Measurements from ENCODE around the gene FOXP1. TPM values are rescaled to one million over a fixed set of nuclear protein-coding genes. Genes with fewer than 3 reads are reported as not detected.

The FOXP1 gene
- total and polyA plus RNA-seq, 2 donors from 2014 or later, result 6.7 to 87.2 TPM

- Histone ChIP-seq H3K4me3 (ENCODE audit: low read length in 3 of 3) (no peak overlapping the region), H3K9ac (ENCODE audit: low read length in 3 of 3) (no peak overlapping the region), H3K36me3 (ENCODE audit: control insufficient read depth in 2 of 3, insufficient read depth in 3 of 3, low read length in 3 of 3) (peaks cover 2 to 13% (median 6%) of the 10 kb centered on the region in 3 donors), H3K27ac (ENCODE audit: low read depth in 2 of 2, low read length in 2 of 2) (peak overlapping the region; percentile 18 to 84), H3K27me3 (ENCODE audit: control insufficient read depth, insufficient read depth, low read length) (no peaks in the 10 kb centered on the region), H3K4me1 (ENCODE audit: control insufficient read depth in 2 of 3, insufficient read depth in 2 of 3, low read depth in 1 of 3, low read length in 3 of 3) (peaks cover 4 to 27% (median 20%) of the 10 kb centered on the region in 3 donors), H3K9me3 (ENCODE audit: control insufficient read depth in 2 of 3, insufficient read depth in 1 of 3, low read length in 3 of 3) (no peaks in the 10 kb centered on the region)
- intact Hi-C loops (cut with DNase I), result no loop called here
- no peak for TF ChIP-seq CTCF (IDR thresholded peaks at IDR 0.05; ENCODE audit: borderline replicate concordance, extremely low read depth, insufficient read depth)
- FAIRE-seq (no peak), DNase-seq (no peak)
These were observed 602.2 kb downstream of the FOXP1 start for GRCh38 chr3:70981231-70981880.

- FAIRE-seq, result no peak
- no peak for TF ChIP-seq CTCF (IDR thresholded peaks at IDR 0.05; ENCODE audit: borderline replicate concordance, extremely low read depth, insufficient read depth)
These were observed 602.8 kb downstream of the FOXP1 start for GRCh38 chr3:70980646-70981170.

GRCh38 chr3:70979983-70980645, 603.4 kb downstream of the FOXP1 start:
- Histone ChIP-seq H3K36me3 (ENCODE audit: control insufficient read depth in 2 of 3, insufficient read depth in 3 of 3, low read length in 3 of 3) (peaks cover 4 to 21% (median 8%) of the 10 kb centered on the region in 3 donors), H3K27ac (ENCODE audit: low read depth in 2 of 2, low read length in 2 of 2) (no peak overlapping the region), H3K27me3 (ENCODE audit: control insufficient read depth, insufficient read depth, low read length) (no peaks in the 10 kb centered on the region), H3K4me3 (ENCODE audit: low read length in 3 of 3) (no peak overlapping the region), H3K9ac (ENCODE audit: low read length in 3 of 3) (no peak overlapping the region), H3K4me1 (ENCODE audit: control insufficient read depth in 2 of 3, insufficient read depth in 2 of 3, low read depth in 1 of 3, low read length in 3 of 3) (peaks cover 4 to 27% (median 20%) of the 10 kb centered on the region in 3 donors), H3K9me3 (ENCODE audit: control insufficient read depth in 2 of 3, insufficient read depth in 1 of 3, low read length in 3 of 3) (no peaks in the 10 kb centered on the region)
- FAIRE-seq, result no peak
- TF ChIP-seq CTCF (IDR thresholded peaks at IDR 0.05; ENCODE audit: borderline replicate concordance, extremely low read depth, insufficient read depth), result no peak
- intact Hi-C loops (cut with DNase I), result no loop called here
- DNase-seq, result no peak

More at GRCh38 chr3:70980646-70981170, 602.8 kb downstream of the FOXP1 start:
- H3K27ac ChIP-seq (ENCODE audit: low read depth in 2 of 2, low read length in 2 of 2), result peak overlapping the region in 1 of 2 donors; percentile 84
- H3K4me3 ChIP-seq (ENCODE audit: low read length in 3 of 3), result no peak overlapping the region
- H3K27me3 ChIP-seq (ENCODE audit: control insufficient read depth, insufficient read depth, low read length), result no peaks in the 10 kb centered on the region
- H3K4me1 ChIP-seq (ENCODE audit: control insufficient read depth in 2 of 3, insufficient read depth in 2 of 3, low read depth in 1 of 3, low read length in 3 of 3), result peaks cover 4 to 27% (median 20%) of the 10 kb centered on the region in 3 donors
- intact Hi-C loops (cut with DNase I), result no loop called here
- no peak overlapping the region for H3K9ac ChIP-seq (ENCODE audit: low read length in 3 of 3)
- peaks cover 4 to 15% (median 8%) of the 10 kb centered on the region in 3 donors for H3K36me3 ChIP-seq (ENCODE audit: control insufficient read depth in 2 of 3, insufficient read depth in 3 of 3, low read length in 3 of 3)
- no peaks in the 10 kb centered on the region for H3K9me3 ChIP-seq (ENCODE audit: control insufficient read depth in 2 of 3, insufficient read depth in 1 of 3, low read length in 3 of 3)
- DNase-seq, result no peak
